Urothelium cell line (cell line): ENCODE results near the gene SMIM12.
"Not testable (repeated sequence)": the region's sequence is repeated elsewhere in the genome, so short reads cannot be mapped to it uniquely, and the experiment has no call there.

ENCODE experiments used
- DNase-seq: peaks from one replicate; pipeline ENCODE4 v3.0.0; 2011; ENCODE audit warnings: low spot score, mixed read lengths
- FAIRE-seq: peaks from 2 replicates; lab custom pipeline; 2011; peaks lifted over from hg19 to GRCh38; lab: Jason Lieb, UNC

SMIM12 gene

DNA sequence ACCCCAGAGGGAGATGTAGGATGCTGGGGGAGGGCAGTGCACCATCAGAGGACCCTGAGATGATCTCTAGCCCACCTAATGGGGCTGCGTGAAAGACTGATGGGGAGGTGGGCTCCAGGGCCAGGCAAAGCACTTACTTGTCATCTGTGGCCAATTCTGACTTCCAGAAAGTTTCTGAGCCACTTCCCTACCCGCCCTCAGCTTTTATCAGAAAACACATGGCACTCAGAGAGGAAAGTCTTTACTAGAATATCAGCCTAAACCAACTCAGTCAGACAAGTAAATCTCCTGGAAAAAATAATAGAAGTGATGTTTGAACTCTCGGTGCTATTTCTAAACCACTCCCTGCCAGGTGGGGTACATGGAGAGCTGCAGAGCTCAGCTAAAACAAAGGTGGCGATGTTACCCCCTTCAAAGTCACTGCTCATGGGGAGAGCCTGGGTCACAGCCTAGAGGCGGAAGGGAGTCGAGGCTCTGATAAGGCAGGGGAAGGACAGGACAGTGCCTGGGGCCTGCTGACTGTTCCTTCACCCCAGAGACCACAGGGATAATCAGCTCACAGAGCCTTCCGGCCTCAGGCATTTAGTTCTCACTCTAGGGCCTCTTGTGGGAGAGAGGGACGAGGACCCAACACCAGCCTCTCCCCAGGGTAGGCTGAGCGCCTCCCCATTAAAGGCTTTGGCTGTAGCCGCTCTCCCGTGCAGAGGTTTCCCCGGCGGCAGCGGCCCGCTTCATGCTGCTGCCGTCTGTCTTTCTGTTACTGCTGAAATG lies 14.2 kb downstream of the SMIM12 start:
- DNase-seq (no peak), FAIRE-seq (no peak)

DNA sequence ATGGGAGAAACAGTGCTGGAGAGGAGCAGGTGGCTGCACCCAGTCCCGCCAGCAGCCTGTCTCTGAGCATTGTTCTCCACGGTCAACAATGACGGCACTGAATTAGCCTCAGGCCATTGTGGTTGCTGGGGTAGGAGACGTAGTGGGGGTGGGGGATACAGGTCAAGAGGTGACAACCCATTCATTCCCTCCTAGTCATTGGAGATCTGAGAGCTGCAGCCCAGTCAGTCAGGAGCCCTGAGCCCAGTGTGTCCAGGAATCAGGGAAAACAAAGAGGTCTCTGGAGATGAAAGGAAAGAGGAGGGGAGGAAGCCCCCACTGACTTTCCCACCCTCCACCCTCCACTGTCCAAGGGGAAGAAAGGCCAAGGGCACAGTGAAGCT lies 15.3 kb downstream of the SMIM12 start:
- no peak for FAIRE-seq
- DNase-seq = no peak

DNA sequence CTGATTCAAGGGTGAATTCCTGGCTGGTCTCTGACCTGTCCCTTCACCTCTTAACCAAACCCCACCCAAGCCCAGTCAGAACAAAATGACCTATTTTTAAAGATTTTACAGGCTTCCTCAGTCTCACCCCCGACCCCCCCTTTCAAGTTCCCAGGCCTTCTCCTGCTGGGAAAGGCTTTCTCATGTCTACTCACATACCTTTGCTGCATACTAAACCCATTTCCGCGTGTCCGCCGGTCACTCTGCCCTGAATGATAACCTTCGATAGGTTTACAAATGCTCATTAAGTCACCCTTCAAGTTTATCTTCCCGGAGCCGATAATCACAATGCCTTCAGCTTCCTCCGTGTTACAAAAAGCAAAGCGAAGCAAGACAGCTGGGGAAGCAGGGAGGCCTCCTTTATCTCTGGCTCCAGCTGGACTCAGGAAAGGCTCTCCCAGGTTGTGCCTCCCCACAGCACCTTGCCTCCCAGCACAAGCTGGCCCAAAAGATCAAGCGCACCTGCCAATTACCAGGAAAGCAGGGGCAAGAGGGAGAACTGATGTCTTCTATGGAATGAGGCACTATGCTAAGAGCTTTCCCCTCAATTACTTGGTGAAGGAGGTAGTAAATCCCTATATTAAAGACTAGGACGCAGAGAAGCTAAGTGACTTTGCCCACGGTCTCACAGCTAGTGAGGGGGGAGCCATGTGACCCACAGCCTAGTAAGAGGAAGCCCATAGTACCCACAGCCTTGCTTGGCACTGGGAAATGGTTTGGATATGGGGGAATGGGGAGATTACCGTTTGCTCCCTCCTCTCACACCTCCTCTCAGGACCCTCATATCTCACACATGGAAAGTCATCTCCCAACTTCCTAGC lies 15.9 kb downstream of the SMIM12 start:
- FAIRE-seq (no peak), DNase-seq (no peak)

DNA sequence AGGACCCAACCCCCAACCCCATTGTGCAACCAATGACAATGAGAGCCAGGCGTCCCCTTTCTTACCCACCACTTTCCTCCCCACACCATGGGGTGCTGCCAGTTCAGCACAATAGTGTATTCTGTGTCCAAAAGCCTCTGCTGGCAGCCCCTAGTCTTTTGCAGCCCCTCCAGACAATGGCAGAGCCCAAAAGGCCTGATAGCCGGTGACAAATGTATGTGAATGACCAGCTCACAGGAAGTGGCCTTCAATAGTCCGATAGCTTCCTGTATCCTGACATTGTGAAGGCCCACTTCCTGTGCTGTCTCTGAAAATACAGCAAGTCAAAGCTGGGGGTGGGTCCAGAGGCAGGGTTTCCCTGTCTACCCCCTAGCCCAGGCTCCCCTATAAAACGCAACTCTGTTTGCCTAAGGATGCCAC lies 16.6 kb downstream of the SMIM12 start:
- DNase-seq = no peak
- FAIRE-seq = no peak

DNA sequence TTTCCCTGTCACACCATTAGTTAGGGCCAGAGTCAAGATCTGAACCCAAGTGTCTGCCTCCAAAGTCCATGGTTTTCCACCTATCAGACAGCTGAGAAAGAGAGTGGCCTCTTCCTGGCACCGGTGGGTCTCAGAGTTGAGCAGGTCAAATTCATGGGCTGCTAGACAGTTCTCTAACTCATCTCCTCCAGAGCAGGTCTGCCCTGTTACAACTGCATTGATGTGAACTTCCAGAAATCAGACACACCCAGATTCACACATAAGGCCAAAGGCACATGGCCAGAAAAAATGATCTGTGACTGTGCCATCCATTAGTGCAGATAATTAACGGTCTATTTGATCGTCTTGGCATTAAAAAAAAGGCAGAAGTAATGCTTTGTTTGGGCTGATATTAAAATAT lies 17.5 kb downstream of the SMIM12 start:
- FAIRE-seq = no peak
- no peak for DNase-seq

DNA sequence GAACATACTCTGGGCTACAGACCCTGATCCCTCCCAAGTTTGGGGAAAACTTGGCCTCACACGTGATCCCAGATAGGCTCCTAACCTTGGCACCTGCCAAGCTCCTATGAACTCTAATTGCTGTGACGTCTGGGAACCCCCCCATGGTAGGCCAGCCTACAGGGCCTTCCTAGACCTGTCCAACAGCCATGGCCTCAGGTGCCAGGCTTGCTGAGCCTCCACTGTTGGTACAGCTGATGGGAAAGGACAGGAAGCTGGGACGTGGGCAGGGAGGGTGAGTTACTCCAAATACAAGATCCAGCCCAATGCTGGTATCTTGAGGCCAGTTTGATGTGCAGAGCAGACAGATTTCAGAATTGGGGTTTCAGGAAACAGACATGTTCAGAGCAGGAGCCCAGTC lies 19.1 kb downstream of the SMIM12 start:
- FAIRE-seq = no peak

DNA sequence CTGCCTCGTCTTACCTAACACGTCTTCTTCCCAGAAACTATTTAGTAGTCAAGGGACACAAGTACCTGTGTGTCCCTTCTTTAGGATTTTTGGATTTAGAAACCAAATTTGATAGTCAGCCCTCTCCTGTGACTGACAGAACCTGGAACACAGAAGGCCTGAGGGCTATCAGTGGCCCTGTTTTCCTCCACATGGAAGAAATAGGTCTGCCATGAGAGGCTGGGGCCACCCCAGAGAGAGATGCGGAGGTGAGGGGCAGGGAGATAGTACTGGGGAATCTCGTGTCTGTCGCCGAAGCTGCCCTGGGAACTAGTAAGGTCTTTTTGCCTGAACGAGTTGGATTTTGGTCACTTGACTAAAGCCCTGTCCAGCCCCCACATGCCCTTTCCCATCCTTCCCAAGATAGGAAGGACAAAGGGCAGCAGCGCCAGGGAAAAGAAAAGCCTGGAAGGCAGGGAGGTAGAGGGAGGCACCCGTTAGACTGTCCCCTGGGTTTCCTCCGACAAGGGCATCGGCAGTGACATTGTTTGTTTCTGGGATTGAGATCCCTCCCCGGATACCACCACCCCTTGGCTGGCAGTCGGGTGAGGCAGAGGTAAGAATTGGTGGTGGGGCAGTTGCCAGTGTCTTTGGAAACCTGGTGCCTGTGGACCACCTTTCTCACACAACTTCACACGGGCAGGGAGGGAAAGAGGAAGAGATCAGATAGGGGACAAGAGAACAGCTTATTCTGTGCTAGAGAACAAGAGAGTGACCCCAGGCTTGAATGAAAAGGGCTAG lies 19.8 kb downstream of the SMIM12 start:
- DNase-seq (no peak), FAIRE-seq (no peak)

More for the DNA sequence above, 19.1 kb downstream of the SMIM12 start:
- DNase-seq = no peak

DNA sequence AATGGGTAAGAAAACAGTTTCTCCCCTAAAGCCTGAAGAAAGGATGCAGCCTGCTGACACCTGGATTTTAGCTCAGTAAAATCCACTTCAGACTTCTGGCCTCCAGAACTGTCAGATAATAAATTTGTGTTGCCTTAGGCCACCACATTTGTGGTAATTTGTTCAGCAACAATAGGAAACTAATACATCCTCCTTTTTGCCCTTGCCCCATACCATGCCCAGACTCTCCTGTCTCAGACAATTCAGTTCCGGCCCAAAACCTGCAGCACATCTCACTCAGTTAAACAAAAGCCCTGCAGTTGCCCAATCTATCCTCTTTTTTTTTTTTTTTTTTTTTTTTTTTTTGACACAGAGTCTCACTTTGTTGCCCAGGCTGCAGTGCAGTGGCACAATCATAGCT lies 25.8 kb downstream of the SMIM12 start:
- FAIRE-seq = no peak
- DNase-seq = no peak

DNA sequence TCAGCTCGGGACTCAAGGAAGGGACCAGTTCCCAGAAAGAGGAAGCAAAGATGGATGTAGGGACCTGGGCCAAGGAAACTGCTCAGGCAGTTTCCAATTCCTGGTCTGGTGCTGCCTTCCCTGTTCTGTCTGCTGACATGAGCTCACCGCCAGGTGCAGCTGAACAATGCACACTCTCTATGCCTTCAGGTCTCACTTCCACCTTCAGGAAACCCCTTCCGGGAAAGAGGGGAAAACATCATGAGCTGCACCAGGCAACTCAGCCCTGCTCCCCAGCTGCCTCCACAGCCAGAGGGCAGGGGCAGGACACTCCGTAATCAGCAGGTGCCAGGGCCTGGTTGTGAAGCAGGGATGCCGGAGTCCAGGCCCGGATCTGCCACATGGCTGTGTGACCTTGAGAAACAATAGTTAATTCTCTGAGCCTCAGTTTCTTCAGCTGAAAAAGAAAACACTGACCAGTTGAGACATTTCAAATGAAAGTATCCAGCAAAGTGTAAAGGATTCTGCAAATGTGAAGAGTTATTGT lies 27.8 kb downstream of the SMIM12 start:
- no peak for FAIRE-seq
- no peak for DNase-seq

DNA sequence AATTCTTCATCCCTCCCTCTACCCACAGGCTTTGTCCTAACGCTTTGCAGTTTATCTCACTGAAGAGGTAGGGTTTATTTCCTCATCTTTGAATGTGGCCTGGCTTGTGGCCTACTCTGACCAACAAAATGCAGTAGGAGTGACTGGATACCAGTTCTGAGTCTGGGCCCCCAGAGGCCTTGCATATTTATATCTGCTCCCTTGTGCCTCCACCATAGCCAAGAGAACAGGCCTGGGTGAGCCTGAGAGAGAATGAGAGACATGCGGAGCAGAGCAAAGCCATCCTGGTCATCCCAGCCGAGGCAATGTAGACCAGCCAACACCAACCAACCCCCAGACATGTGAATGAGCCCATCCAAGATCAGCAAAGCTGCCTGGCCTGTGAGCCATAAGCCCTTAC lies 30.3 kb downstream of the SMIM12 start:
- DNase-seq (no peak), FAIRE-seq (no peak)

DNA sequence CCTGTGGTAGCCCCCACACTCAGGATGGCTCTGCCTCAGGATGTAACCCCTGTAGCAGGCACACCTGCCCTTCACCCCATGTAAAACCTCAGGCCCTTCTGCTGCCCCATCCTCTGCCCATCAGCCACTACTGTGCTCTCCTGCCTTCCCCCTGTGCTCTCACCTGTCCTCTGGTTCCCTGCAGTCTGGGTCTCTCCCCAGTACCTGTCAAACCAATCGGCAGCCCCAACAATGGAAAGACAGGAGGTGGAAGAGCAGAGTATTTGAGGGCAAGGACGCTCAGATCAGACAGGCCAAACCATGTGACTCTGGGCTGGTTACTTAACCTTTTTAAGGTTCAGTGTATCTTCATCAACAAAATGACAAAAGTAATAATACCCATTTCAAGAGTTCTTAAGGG lies 30.9 kb downstream of the SMIM12 start:
- DNase-seq (no peak), FAIRE-seq (no peak)

DNA sequence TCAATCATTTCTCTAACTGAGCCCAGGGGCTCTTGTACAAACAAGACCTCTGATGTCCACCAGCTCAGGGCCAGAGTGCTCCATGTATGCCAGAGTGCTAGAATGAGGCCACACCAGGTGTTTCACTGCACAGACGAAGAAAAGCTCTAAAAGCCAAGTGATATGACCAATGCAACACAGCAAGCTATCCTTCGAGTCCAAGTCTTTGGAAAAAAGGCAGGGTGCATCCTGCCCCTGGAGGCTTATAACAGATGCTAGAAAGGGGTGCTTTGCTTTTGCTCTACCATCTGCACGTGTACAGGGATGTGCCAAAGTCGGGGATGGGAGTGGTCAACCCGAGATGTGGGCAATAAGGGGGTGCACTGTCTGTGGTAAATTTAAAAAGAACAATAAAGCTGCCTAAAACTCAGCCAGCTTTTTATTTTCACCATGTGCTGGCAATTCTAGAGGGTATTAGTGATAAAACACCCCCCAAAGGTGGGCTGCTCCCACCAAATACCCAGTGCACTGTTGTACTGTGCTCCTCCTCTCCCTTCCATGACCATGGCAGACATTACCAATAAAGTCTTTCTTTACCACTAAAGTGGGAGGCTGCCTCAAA lies 32.1 kb downstream of the SMIM12 start:
- DNase-seq (no peak), FAIRE-seq (no peak)

DNA sequence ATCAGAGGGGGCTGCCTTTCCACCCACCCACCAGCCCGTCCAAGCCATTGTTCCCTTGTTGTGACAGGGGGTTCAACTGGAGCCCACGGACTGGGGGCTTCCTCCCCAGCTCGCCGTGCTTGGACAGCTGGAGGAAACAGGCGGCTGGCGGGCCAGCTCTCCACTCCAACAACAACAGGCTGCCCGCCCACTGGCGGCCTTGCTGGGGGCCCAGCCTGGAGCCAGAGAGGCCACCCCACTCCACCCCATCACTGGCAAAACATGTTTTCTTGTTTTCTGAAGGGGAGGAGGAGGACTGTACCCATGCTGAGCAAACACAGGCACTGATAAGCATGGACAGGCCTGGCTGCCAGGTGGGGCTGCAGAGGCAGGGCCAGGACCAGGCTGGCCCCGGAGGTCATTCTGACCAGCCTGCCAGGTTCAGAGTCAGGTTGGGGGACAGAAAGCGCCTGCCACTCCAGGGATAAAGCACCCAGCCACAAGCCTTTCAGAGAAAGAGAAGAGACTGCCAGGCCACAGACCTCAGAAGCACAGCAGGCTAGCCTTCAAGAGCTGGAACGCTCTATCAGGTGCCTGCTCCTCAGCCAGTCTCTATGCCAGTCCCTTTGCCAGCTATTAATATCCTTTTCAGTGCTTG lies 34.0 kb downstream of the SMIM12 start:
- no peak for DNase-seq
- FAIRE-seq = no peak

DNA sequence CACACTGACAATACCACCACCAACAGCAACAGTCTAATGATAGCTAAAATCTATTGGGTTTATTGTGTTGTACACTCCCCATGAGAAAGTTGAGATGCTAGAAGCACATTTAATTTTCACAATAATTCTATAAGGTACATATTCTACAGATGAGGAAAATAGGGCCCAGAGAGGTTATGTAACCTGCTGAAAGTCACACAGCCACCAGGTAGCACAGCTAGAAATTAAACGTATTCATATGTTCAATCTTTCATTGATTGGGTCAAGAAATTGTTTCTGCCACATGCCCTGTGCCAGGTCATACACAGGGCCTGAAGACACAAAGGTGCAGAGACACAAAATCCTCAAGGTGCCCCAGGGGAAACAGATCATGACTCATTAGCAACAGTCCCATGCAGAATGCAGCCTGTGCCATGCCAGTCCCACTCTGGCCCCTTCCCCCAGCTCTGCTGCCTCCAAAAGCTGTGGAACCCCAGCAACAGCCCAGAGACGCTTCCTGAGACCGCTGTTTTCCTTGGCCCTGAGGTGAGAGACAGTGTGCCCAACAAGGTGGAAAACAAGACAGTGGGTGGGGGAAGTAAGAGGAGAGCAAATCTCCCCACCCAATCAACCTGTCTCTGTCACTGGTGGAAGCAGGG lies 34.6 kb downstream of the SMIM12 start:
- DNase-seq = no peak
- FAIRE-seq = no peak

DNA sequence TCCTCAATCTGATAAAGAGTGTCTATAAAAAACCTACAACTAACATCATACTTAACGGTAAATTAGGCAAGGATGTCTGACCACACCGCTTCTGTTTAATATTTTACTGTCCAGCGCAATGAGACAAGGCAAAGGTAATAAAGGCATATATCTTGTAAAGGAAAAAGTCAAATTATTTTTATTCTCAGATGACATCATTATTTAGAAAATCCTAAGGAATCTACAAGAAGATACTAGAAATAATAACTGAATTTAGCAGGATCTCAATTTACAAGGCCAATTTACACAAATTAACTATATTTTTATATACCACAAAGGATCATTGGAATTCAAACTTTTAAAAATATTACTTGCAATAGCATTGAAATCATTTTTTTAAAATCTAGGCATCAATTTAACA lies 37.3 kb downstream of the SMIM12 start:
- DNase-seq (no peak), FAIRE-seq (no peak)

DNA sequence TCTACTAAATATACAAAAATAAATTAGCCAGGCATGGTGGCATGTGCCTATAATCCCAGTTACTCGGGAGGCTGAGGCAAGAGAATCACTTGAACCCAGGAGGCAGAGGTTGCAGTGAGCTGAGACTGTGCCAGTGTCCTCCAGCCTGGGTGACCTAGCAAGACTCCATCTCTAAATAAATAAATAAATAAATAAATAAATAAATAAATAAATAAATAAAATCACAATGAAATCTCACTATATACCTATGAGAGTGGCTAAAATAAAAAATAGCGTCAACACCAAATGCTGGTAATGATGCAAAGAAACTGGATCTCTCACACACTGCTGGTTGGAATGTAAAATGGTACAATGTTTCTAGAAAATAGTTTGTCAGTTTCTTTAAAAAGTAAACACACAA lies 40.7 kb downstream of the SMIM12 start:
- FAIRE-seq, DNase-seq: not testable (repeated sequence)

DNA sequence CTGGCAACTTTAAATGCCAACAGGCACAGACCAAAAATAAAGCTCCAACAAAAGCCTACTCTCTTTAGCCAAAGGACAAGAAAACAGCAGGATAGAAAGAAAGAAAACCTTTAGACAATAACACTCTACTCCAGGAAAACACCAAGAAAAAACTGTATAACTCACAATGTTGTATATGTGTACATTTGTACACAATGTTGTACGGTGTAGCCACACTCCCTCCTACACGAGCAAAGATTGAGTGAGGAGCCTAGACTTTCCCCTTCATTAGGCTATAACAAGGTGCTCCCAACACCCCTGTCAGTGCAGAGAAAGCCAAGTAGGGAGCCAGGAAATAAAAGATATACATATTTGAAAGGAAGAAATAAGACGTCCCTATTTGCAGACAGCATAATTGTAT lies 42.8 kb downstream of the SMIM12 start:
- FAIRE-seq = no peak

DNA sequence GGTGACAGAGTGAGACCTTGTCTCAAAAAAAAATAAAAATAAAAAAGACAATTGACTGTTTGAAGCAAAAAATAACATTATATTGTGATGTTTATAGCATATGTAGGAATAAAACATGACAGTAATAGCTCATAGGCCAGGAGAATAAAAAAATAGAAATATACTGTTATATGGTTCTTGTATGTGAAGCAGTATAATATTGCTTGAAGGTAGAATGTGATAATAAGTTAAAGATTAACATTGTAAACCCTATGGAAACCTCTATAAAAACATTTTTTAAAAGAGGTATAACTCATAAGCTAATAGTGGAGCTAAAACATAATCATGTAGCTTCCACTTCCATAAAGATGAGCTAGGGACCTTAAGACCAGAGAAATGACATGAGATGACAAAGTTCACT lies 43.2 kb downstream of the SMIM12 start:
- FAIRE-seq = no peak

More for the DNA sequence above, 42.8 kb downstream of the SMIM12 start:
- no peak for DNase-seq

DNA sequence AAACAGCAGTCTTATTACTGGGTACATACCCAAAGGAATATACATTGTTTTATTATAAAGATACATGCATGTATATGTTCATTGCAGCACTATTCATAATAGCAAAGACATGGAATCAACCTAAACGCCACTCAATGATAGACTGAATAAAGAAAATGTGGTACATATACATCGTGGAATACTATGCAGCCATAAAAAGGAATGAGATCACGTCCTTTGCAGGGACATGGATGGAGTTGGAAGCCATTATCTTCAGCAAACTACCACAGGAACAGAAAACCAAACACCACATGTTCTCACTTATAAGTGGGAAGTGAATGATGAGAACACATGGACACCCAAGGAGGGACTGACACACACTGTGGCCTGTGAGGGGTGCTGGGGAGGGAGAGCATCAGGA lies 48.8 kb downstream of the SMIM12 start:
- not testable (repeated sequence) for DNase-seq, FAIRE-seq

More for the DNA sequence above, 43.2 kb downstream of the SMIM12 start:
- DNase-seq = no peak
